ENCODE data around the gene RSBN1L.

The RSBN1L gene

GRCh38 chr7:77731716-77732115, 35.5 kb downstream of the RSBN1L start:
- no peak for DNase-seq (ENCODE audit: low spot score)

- no peak for DNase-seq (ENCODE audit: low spot score)
These were observed 38.6 kb downstream of the RSBN1L start for GRCh38 chr7:77734659-77735421.

- DNase-seq (ENCODE audit: low spot score): no peak
These were observed 39.2 kb downstream of the RSBN1L start for GRCh38 chr7:77735457-77735856.

- no peak for DNase-seq (ENCODE audit: low spot score)
These were observed 40.7 kb downstream of the RSBN1L start for GRCh38 chr7:77736991-77737390.

GRCh38 chr7:77738382-77738781, 42.1 kb downstream of the RSBN1L start:
- DNase-seq (ENCODE audit: low spot score): no peak

GRCh38 chr7:77738871-77739270, 42.6 kb downstream of the RSBN1L start:
- no peak for DNase-seq (ENCODE audit: low spot score)

GRCh38 chr7:77740257-77740656, 44.0 kb downstream of the RSBN1L start:
- DNase-seq (ENCODE audit: low spot score): no peak

- no peak for DNase-seq (ENCODE audit: low spot score)
These were observed 47.3 kb downstream of the RSBN1L start for GRCh38 chr7:77743518-77743917.

- DNase-seq (ENCODE audit: low spot score): no peak
These were observed 49.5 kb downstream of the RSBN1L start for GRCh38 chr7:77745746-77746145.

GRCh38 chr7:77746164-77746823, 50.0 kb downstream of the RSBN1L start:
- no peak for DNase-seq (ENCODE audit: low spot score)

- no peak for DNase-seq (ENCODE audit: low spot score)
These were observed 50.5 kb downstream of the RSBN1L start for GRCh38 chr7:77746824-77747165.

- no peak for DNase-seq (ENCODE audit: low spot score)
These were observed 50.9 kb downstream of the RSBN1L start for GRCh38 chr7:77747178-77747577.

GRCh38 chr7:77747718-77748117, 51.5 kb downstream of the RSBN1L start:
- DNase-seq (ENCODE audit: low spot score): no peak

GRCh38 chr7:77752016-77752415, 55.8 kb downstream of the RSBN1L start:
- DNase-seq (ENCODE audit: low spot score): no peak

- no peak for DNase-seq (ENCODE audit: low spot score)
These were observed 56.9 kb downstream of the RSBN1L start for GRCh38 chr7:77753173-77753572.

GRCh38 chr7:77757589-77757988, 61.3 kb downstream of the RSBN1L start:
- DNase-seq (ENCODE audit: low spot score): no peak

- peak; percentile 70 for DNase-seq (ENCODE audit: low spot score)
These were observed 63.1 kb downstream of the RSBN1L start for GRCh38 chr7:77759294-77759889.

GRCh38 chr7:77760809-77761453, 64.7 kb downstream of the RSBN1L start:
- DNase-seq (ENCODE audit: low spot score): peak; percentile 34

- DNase-seq (ENCODE audit: low spot score): no peak
These were observed 69.2 kb downstream of the RSBN1L start for GRCh38 chr7:77765481-77765880.

- peak; percentile 63 for DNase-seq (ENCODE audit: low spot score)
These were observed 69.9 kb downstream of the RSBN1L start for GRCh38 chr7:77765906-77766800.

- no peak for DNase-seq (ENCODE audit: low spot score)
These were observed 70.7 kb downstream of the RSBN1L start for GRCh38 chr7:77766801-77767605.

Data from kidney tubule cell (primary cell).